NCI-H1436 (cell line): ENCODE data around the gene UGT2A2.

Experiments used
- DNase-seq: peaks from one replicate; lab custom pipeline; 2025; lab: John Stamatoyannopoulos, UW

UGT2A2 gene

GRCh38 chr4:69576251-69576877, 63.1 kb downstream of the UGT2A2 start:
- no peak for DNase-seq

- no peak for DNase-seq
Measured at GRCh38 chr4:69568787-69569186, 70.7 kb downstream of the UGT2A2 start.

GRCh38 chr4:69563424-69563823, 76.0 kb downstream of the UGT2A2 start:
- no peak for DNase-seq

GRCh38 chr4:69549651-69550050, 89.8 kb downstream of the UGT2A2 start:
- DNase-seq = no peak

- DNase-seq = no peak
Measured at GRCh38 chr4:69546134-69546765, 93.2 kb downstream of the UGT2A2 start.
